ENCODE data around the gene IL1F10. TPM values are rescaled to one million over a fixed set of nuclear protein-coding genes. Genes with fewer than 3 reads are reported as not detected.

IL1F10 gene
- total RNA-seq, 3 donors from 2014 or later, result not detected

DNA sequence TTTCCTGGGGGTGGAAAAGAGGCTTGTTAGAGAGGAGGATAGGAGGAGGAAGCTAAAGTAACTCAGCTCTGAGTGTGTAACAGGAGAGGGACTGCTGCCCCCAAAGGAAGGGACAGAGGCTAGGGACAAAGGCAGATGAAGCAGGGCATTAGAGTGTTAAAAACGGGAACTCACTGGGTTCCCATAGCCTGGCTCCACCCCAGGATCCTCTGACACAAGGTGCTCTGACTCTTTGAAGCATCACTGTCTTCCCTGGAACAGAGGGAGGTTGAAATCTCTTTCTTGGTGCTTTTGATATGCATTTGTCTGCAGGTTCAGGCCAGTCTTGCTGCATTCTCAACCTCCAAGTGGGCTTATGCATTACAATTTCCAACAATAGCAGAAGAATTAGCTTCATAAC is 39.7 kb upstream of the IL1F10 start:
- Histone ChIP-seq H3K4me1 (ENCODE audit: low read depth) (no peaks in the 10 kb centered on the region), H3K9me3 (no peaks in the 10 kb centered on the region), H3K4me3 (no peak overlapping the region), H3K36me3 (ENCODE audit: low read depth) (no peaks in the 10 kb centered on the region)
- TF ChIP-seq, protein P1, sequence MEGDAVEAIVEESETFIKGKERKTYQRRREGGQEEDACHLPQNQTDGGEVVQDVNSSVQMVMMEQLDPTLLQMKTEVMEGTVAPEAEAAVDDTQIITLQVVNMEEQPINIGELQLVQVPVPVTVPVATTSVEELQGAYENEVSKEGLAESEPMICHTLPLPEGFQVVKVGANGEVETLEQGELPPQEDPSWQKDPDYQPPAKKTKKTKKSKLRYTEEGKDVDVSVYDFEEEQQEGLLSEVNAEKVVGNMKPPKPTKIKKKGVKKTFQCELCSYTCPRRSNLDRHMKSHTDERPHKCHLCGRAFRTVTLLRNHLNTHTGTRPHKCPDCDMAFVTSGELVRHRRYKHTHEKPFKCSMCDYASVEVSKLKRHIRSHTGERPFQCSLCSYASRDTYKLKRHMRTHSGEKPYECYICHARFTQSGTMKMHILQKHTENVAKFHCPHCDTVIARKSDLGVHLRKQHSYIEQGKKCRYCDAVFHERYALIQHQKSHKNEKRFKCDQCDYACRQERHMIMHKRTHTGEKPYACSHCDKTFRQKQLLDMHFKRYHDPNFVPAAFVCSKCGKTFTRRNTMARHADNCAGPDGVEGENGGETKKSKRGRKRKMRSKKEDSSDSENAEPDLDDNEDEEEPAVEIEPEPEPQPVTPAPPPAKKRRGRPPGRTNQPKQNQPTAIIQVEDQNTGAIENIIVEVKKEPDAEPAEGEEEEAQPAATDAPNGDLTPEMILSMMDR (IDR thresholded peaks at IDR 0.05), result no peak
- intact Hi-C loops (cut with DNase I, micrococcal nuclease), result no loop called here
- DNase-seq (no peak), ATAC-seq (no peak)

DNA sequence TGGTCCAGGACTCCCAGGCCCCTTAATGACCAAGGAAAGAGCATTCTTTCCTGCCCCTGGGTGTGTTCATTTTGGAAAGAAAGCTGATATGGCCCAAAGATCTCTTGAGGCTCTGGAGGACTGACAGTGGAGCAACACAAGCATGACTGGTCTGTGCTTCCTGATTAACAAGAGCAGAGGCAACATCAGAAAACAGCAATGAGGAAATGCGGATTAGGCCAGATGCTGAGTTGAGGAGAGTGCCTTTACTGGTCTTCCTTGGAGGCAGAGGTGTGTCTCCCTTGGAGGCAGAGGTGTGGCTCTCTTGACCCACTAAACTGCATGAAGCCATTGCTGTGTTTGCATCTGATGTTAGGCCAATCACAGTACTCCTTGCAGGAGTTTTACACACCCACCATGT is 35.0 kb upstream of the IL1F10 start:
- no peak for DNase-seq
- ATAC-seq, result peak; percentile 50
- no peaks in the 10 kb centered on the region for H3K36me3 ChIP-seq (ENCODE audit: low read depth)
- no peak overlapping the region for H3K4me3 ChIP-seq
- H3K4me1 ChIP-seq (ENCODE audit: low read depth), result no peaks in the 10 kb centered on the region
- TF ChIP-seq, protein P1 (IDR thresholded peaks at IDR 0.05), result no peak
- intact Hi-C loops (cut with DNase I, micrococcal nuclease), result no loop called here
- no peaks in the 10 kb centered on the region for H3K9me3 ChIP-seq

DNA sequence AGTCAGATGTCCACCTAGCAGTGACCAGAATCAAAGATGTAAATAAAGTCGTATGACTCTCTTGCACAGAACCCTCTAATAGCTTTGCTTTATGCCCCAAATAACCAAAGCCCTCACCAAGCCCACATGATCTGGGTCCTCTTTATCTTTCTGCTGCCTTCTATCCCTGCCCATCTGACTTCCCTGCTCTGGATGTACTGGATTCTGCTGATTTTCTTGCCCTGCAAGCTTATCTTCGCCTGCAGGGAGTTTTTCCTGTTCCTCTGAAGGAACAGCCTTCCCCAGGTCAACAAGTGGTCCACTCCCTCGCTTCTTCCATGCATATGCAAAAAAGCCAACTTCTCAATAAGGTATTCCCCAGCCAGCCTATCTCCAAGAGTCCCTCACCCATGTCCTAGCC is 33.8 kb upstream of the IL1F10 start:
- H3K36me3 ChIP-seq (ENCODE audit: low read depth), result no peaks in the 10 kb centered on the region
- no peak for ATAC-seq
- DNase-seq, result no peak
- TF ChIP-seq, protein P1 (IDR thresholded peaks at IDR 0.05), result no peak
- intact Hi-C loops (cut with DNase I, micrococcal nuclease), result no loop called here
- H3K4me1 ChIP-seq (ENCODE audit: low read depth), result no peaks in the 10 kb centered on the region
- H3K4me3 ChIP-seq, result no peak overlapping the region
- H3K9me3 ChIP-seq, result no peaks in the 10 kb centered on the region

DNA sequence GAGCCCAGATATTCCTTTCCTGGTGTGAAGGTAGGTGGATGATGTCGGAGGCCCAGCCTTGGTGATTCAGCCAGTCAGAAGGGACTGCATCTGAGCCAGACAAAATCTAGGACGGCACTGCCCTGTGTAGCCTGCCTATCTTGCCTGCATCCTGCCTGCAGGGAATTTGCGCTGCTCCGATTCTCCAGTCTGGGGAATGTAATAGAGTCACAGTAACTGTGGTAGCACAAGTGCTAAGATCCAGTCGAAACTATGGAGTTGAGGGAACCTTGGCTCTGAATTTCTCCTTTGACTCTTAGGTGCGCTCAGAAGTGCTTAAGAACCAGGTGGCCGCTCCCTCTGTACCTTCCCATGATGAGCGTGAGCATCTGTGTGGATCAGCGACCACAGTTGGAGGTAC is 31.0 kb upstream of the IL1F10 start:
- Histone ChIP-seq H3K4me1 (ENCODE audit: low read depth) (no peaks in the 10 kb centered on the region), H3K36me3 (ENCODE audit: low read depth) (no peaks in the 10 kb centered on the region), H3K4me3 (no peak overlapping the region), H3K9me3 (no peaks in the 10 kb centered on the region)
- no peak for DNase-seq
- ATAC-seq, result no peak
- intact Hi-C loops (cut with DNase I, micrococcal nuclease), result no loop called here
- TF ChIP-seq, protein P1 (IDR thresholded peaks at IDR 0.05), result no peak

DNA sequence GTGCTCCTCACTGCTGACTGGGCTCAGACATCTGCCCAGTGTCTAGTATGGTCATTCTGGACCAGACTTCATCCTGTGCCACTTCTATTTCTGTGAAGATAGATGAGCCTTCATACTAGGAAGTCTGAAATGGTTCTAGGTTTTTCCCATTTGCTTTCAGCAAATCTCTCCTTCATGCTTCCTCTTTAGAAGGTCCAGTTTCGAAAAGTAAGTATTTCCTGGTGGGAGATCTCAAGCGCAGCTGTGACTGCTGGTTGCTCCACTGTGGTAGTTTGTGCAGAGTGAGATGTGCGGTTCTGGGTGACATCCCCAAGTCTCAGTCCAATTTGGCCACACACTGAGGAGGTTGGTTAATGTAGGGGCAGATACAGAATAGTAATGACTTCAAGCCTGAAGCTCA is 29.5 kb upstream of the IL1F10 start:
- TF ChIP-seq, protein P1 (IDR thresholded peaks at IDR 0.05), result no peak
- Histone ChIP-seq H3K36me3 (ENCODE audit: low read depth) (no peaks in the 10 kb centered on the region), H3K4me1 (ENCODE audit: low read depth) (no peaks in the 10 kb centered on the region), H3K9me3 (no peaks in the 10 kb centered on the region), H3K4me3 (no peak overlapping the region)
- intact Hi-C loops (cut with DNase I, micrococcal nuclease), result no loop called here
- ATAC-seq, result no peak
- DNase-seq, result no peak

DNA sequence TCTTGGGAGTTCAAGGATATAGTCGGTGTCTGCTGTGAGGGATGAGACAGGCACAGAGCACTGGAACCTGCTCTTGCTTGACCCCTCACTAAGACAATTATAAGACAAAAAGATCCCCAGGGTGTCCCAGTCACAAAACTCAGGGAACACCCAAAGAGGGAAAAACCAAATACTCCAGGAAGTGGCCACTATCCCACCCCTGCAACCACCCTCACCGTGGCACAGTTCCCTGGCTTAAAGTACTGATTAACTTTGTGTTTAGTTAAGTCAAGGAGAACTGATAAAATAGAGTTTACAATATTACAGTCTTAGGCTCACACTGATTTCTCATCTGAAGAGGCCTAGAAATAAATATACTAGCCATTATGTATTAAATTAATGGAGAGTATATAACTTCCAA is 28.6 kb upstream of the IL1F10 start:
- intact Hi-C loops (cut with DNase I, micrococcal nuclease), result no loop called here
- no peaks in the 10 kb centered on the region for H3K9me3 ChIP-seq
- no peak overlapping the region for H3K4me3 ChIP-seq
- ATAC-seq, result peak; percentile 74
- H3K36me3 ChIP-seq (ENCODE audit: low read depth), result no peaks in the 10 kb centered on the region
- peak in 2 of 3 donors; percentile 17 to 36 for DNase-seq
- TF ChIP-seq, protein P1 (IDR thresholded peaks at IDR 0.05), result no peak
- no peaks in the 10 kb centered on the region for H3K4me1 ChIP-seq (ENCODE audit: low read depth)

All from mucosa of descending colon (tissue), 3 donors.